H9 (cell line): Measurements from ENCODE around the gene CAMP. TPM values are rescaled to one million over a fixed set of nuclear protein-coding genes. Genes with fewer than 3 reads are reported as not detected.

Experiments used
- DNase-seq: peaks from one replicate; pipeline ENCODE4 v3.0.0-alpha.2; 2017
- H2AFZ ChIP-seq: one replicate; pipeline ENCODE4 v1.6.1; 2013; ENCODE audit warnings: mild to moderate bottlenecking, low read length, control low read depth, moderate library complexity
- H2AK5ac ChIP-seq: 2 replicates; pipeline ENCODE4 v1.6.1; 2013; ENCODE audit warnings: low read length, control low read depth, mixed read lengths; ENCODE audit not compliant: insufficient read length
- H2BK120ac ChIP-seq: one replicate; pipeline ENCODE4 v1.6.1; 2013; ENCODE audit warnings: low read depth, mild to moderate bottlenecking, low read length, control low read depth, inconsistent platforms; ENCODE audit not compliant: poor library complexity, severe bottlenecking
- H2BK12ac ChIP-seq: 2 replicates; pipeline ENCODE4 v1.6.1; 2013; ENCODE audit warnings: low read length, control low read depth, mixed read lengths, low read depth; ENCODE audit not compliant: insufficient read length
- H2BK15ac ChIP-seq: 2 replicates; pipeline ENCODE4 v1.6.1; 2013; ENCODE audit warnings: low read depth, low read length, control low read depth
- H2BK20ac ChIP-seq: one replicate; pipeline ENCODE4 v1.6.1; 2013; ENCODE audit warnings: low read depth, mild to moderate bottlenecking, low read length, control low read depth, inconsistent platforms; ENCODE audit not compliant: poor library complexity, severe bottlenecking
- H2BK5ac ChIP-seq: 2 replicates; pipeline ENCODE4 v1.6.1; 2013; ENCODE audit warnings: low read length, control low read depth, mixed read lengths; ENCODE audit not compliant: insufficient read length
- H3K14ac ChIP-seq: 2 replicates; pipeline ENCODE4 v1.6.1; 2013; ENCODE audit warnings: low read length, control low read depth; ENCODE audit not compliant: insufficient read depth
- H3K18ac ChIP-seq: 2 replicates; pipeline ENCODE4 v1.6.1; 2013; ENCODE audit warnings: low read depth, mild to moderate bottlenecking, mixed read lengths, low read length, control low read depth; ENCODE audit not compliant: insufficient read length
- H3K23ac ChIP-seq: 2 replicates; pipeline ENCODE4 v1.6.1; 2013; ENCODE audit warnings: low read length, control low read depth, mixed read lengths, low read depth; ENCODE audit not compliant: insufficient read length
- H3K23me2 ChIP-seq: 2 replicates; pipeline ENCODE4 v1.6.1; 2013; ENCODE audit warnings: low read depth, mild to moderate bottlenecking, mixed read lengths, low read length, control low read depth; ENCODE audit not compliant: insufficient read length, poor library complexity, severe bottlenecking
- H3K27ac ChIP-seq: 2 replicates; pipeline ENCODE4 v1.5.1; 2013; ENCODE audit warnings: low read length, control low read depth, mixed read lengths, low read depth; ENCODE audit not compliant: insufficient read length
- H3K27me3 ChIP-seq: 2 replicates; pipeline ENCODE4 v1.6.1; 2013; ENCODE audit warnings: low read length, control low read depth, inconsistent platforms; ENCODE audit not compliant: insufficient read depth
- H3K4ac ChIP-seq: 2 replicates; pipeline ENCODE4 v1.6.1; 2013; ENCODE audit warnings: low read depth, mild to moderate bottlenecking, control low read depth, inconsistent platforms, low read length, moderate library complexity
- H3K4me1 ChIP-seq: 2 replicates; pipeline ENCODE4 v1.6.1; 2013; ENCODE audit warnings: low read length, control low read depth, inconsistent platforms; ENCODE audit not compliant: insufficient read depth
- H3K4me2 ChIP-seq: 2 replicates; pipeline ENCODE4 v1.6.1; 2013; ENCODE audit warnings: low read length, control low read depth, mixed read lengths; ENCODE audit not compliant: insufficient read length, insufficient read depth
- H3K56ac ChIP-seq: 2 replicates; pipeline ENCODE4 v1.6.1; 2013; ENCODE audit warnings: low read depth, mild to moderate bottlenecking, mixed read lengths, low read length, control low read depth; ENCODE audit not compliant: insufficient read length
- H3K79me1 ChIP-seq: 2 replicates; pipeline ENCODE4 v1.6.1; 2013; ENCODE audit warnings: low read depth, mild to moderate bottlenecking, moderate library complexity, low read length, control low read depth, inconsistent platforms; ENCODE audit not compliant: insufficient read depth, poor library complexity, severe bottlenecking
- H3K79me2 ChIP-seq: 2 replicates; pipeline ENCODE4 v1.6.1; 2013; ENCODE audit warnings: low read length, control low read depth, inconsistent platforms; ENCODE audit not compliant: insufficient read depth
- H3K9ac ChIP-seq: 2 replicates; pipeline ENCODE4 v1.6.1; 2013; ENCODE audit warnings: low read length, control low read depth, mixed read lengths; ENCODE audit not compliant: insufficient read length; ENCODE audit errors: extremely low read depth
- H3K9me3 ChIP-seq: one replicate; pipeline ENCODE4 v1.6.1; 2013; ENCODE audit warnings: low read depth, low read length, inconsistent platforms; ENCODE audit not compliant: control insufficient read depth
- H3T11ph ChIP-seq: one replicate; pipeline ENCODE4 v1.6.1; 2013; ENCODE audit warnings: mild to moderate bottlenecking, low read length, control low read depth, inconsistent platforms
- H4K20me1 ChIP-seq: one replicate; pipeline ENCODE4 v1.6.1; 2013; ENCODE audit not compliant: control insufficient read depth, insufficient read length, insufficient read depth
- H4K5ac ChIP-seq: 2 replicates; pipeline ENCODE4 v1.6.1; 2013; ENCODE audit warnings: low read depth, mild to moderate bottlenecking, mixed read lengths, low read length, control low read depth; ENCODE audit not compliant: insufficient read length
- H4K8ac ChIP-seq: replicated peaks from 2 replicates; pipeline ENCODE4 v1.6.1; 2013; ENCODE audit warnings: low read length, control low read depth, mixed read lengths, low read depth; ENCODE audit not compliant: insufficient read length
- H4K91ac ChIP-seq: 2 replicates; pipeline ENCODE4 v1.6.1; 2013; ENCODE audit warnings: low read depth, mild to moderate bottlenecking, moderate library complexity, mixed read lengths, low read length, control low read depth; ENCODE audit not compliant: insufficient read length
- H3K27ac Mint-ChIP-seq, 3 experiments: 2 replicates in 2 of 3; 3 replicates in 1 of 3; pipeline ENCODE4 v1.8.0; 2020 to 2021; ENCODE audit warnings: mixed read lengths in 3 of 3, mild to moderate bottlenecking in 1 of 3, moderate library complexity in 1 of 3
- H3K27me3 Mint-ChIP-seq: 2 replicates; pipeline ENCODE4 v1.8.0; 2021; ENCODE audit warnings: low read depth, mild to moderate bottlenecking, moderate library complexity, mixed read lengths
- H3K36me3 Mint-ChIP-seq, 3 experiments: 2 replicates in 2 of 3; 3 replicates in 1 of 3; pipeline ENCODE4 v1.8.0; 2020 to 2021; ENCODE audit warnings: low read depth in 3 of 3, mixed read lengths in 3 of 3; ENCODE audit not compliant: insufficient read depth in 1 of 3
- H3K4me1 Mint-ChIP-seq, 2 experiments: 2 replicates each; pipeline ENCODE4 v1.8.0; 2020; ENCODE audit warnings: mixed read lengths in 2 of 2
- H3K4me3 Mint-ChIP-seq, 2 experiments: 2 replicates in 1 of 2; 3 replicates in 1 of 2; pipeline ENCODE4 v1.8.0; 2020 to 2021; ENCODE audit warnings: mild to moderate bottlenecking in 2 of 2, mixed read lengths in 2 of 2, moderate library complexity in 1 of 2
- H3K9me3 Mint-ChIP-seq, 2 experiments: 2 replicates in 1 of 2; 3 replicates in 1 of 2; pipeline ENCODE4 v1.8.0; 2020; ENCODE audit warnings: mild to moderate bottlenecking in 2 of 2, mixed read lengths in 2 of 2, moderate library complexity in 1 of 2
- CTCF ChIP-seq: fragments of 200-600 bp; sonication (generic); conservative IDR thresholded peaks from 3 replicates; pipeline ENCODE4 v1.8.0; 2021; ENCODE audit warnings: antibody characterized with exemption, mild to moderate bottlenecking
- WGBS: extraction: QIAGEN DNeasy Blood & Tissue Kit; methylation state at CpG from one replicate; pipeline ENCODE4 v1.1.7; 2013; ENCODE audit warnings: missing lambda C conversion rate, low lambda C conversion rate, mixed read lengths; ENCODE audit not compliant: insufficient read length; ENCODE audit errors: extremely low coverage; 5-methylcytosine and 5-hydroxymethylcytosine counted together
- total RNA-seq: library from RNA; stranded (reverse); gene quantifications from 2 replicates; pipeline ENCODE4 v1.2.1, GENCODE V29; 2021

Gene CAMP
- total RNA-seq, 1 experiment from 2014 or later: not detected

DNA sequence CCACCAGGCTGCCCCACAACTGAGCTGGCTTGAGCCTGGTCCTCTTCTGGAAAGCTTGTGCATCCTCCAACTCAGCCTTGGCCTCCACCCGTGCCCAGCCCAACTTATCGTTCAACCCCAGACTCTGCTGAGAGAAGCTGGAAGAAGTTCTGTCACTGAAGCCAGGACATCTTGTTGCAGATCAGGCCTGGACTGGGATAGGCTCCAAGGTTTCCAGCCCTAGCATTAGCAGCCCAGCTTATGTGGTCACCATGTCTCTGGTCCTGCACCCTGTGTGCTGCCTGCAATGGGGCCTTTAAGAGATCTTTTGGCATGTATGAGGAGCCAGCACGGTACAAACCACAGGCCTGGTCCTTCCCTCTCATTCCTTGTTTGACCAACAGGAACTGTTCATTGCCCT, 15.2 kb upstream of the CAMP start:
- H2BK15ac ChIP-seq: no peak overlapping the region
- no peak overlapping the region for H2AK5ac ChIP-seq
- H3K27ac ChIP-seq: no peak overlapping the region
- no peak overlapping the region for H4K5ac ChIP-seq
- Mint-ChIP-seq H3K9me3 (peaks cover 9 to 12% of the 10 kb centered on the region in 2 experiments), H3K4me3 (no peak overlapping the region), H3K4me1 (peaks cover under 1% of the 10 kb centered on the region in 2 experiments), H3K27me3 (peaks cover 11% of the 10 kb centered on the region), H3K36me3 (peaks cover 5 to 6% (median 5%) of the 10 kb centered on the region in 3 experiments; a peak in 5 of 7 replicates), H3K27ac (no peak overlapping the region; a peak in 1 of 7 replicates)
- H3K79me1 ChIP-seq: no peaks in the 10 kb centered on the region
- no peak overlapping the region for H3K56ac ChIP-seq
- 0 out of 2 replicates have a peak, but pooled peaks cover 2% of the 10 kb centered on the region for H3K27me3 ChIP-seq
- no CpG with 5 or more reads among the region's 3 CpGs for WGBS
- no peak overlapping the region for H2AFZ ChIP-seq
- H3K4ac ChIP-seq: no peak overlapping the region
- H3K79me2 ChIP-seq: no peaks in the 10 kb centered on the region
- H3T11ph ChIP-seq: no peak overlapping the region
- no peak overlapping the region for H2BK20ac ChIP-seq
- no peak overlapping the region for H2BK5ac ChIP-seq
- H4K20me1 ChIP-seq: no peaks in the 10 kb centered on the region
- no peak overlapping the region for H3K18ac ChIP-seq
- no peaks in the 10 kb centered on the region for H3K9me3 ChIP-seq
- H3K4me2 ChIP-seq: no peak overlapping the region
- H2BK120ac ChIP-seq: no peak overlapping the region
- no peak overlapping the region for H2BK12ac ChIP-seq
- no peak overlapping the region; the same call in 1 of the 2 replicates for H3K14ac ChIP-seq
- no peaks in the 10 kb centered on the region for H3K23me2 ChIP-seq
- H4K8ac ChIP-seq: no peak overlapping the region
- H4K91ac ChIP-seq: no peak overlapping the region
- DNase-seq: no peak
- H3K4me1 ChIP-seq: no peaks in the 10 kb centered on the region; the same call in 1 of the 2 replicates
- no peak overlapping the region for H3K23ac ChIP-seq
- TF ChIP-seq CTCF: no peak
- no peak overlapping the region for H3K9ac ChIP-seq
